ENCODE measurements around the gene PRKCH. TPM values are rescaled to one million over a fixed set of nuclear protein-coding genes. Genes with fewer than 3 reads are reported as not detected.
"Not testable (repeated sequence)": the region's sequence is repeated elsewhere in the genome, so short reads cannot be mapped to it uniquely, and the experiment has no call there.

The PRKCH gene
- total and polyA plus RNA-seq, 10 of the 15 experiments (the other 5 are each of a cell fraction or from before 2014, with no cell fraction given) = 10.7 to 140 (median 33.2) TPM

DNA sequence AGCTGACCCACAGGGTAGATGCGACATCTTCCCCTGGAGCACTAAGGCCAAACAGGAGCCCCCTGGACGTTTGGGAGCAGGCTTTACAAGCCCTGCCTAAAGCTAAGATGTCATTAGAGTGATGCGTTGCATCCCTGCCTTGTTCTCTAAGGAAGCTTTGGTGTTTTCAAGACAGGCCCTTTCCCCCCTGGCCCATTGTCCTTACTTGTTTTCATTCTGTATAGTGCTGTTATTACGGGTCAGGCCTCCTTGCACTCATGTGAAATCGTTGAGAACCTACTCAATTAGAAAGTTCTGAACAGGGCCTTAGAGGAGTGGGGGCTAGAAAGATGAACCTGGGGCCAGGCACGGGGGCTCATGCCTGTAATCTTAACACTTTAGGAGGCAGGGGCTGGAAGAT is 1.7 kb upstream of the PRKCH start:
- Histone ChIP-seq H3K36me3 (ENCODE audit: control insufficient read depth in 2 of 2, insufficient read depth in 2 of 2, low read length in 1 of 2) (no peaks in the 10 kb centered on the region; a peak in 1 of 4 replicates), H3K79me2 (ENCODE audit: control insufficient read depth, insufficient read depth, low read length) (peaks cover 36% of the 10 kb centered on the region), H3K4me2 (ENCODE audit: control insufficient read depth, insufficient read depth) (no peak overlapping the region), H3K27me3 (replicated peaks in 1 of 2; ENCODE audit: control insufficient read depth in 2 of 2, insufficient read depth in 2 of 2, low read length in 1 of 2) (no peaks in the 10 kb centered on the region; a peak in 1 of 4 replicates), H3K4me1 (ENCODE audit: control insufficient read depth, insufficient read depth, low read length) (peaks cover 6% of the 10 kb centered on the region; the same call in 1 of the 2 replicates), H3K27ac (ENCODE audit: control insufficient read depth, insufficient read depth) (no peak overlapping the region), H3K9me3 (replicated peaks; ENCODE audit: control insufficient read depth, insufficient read depth, low read length) (peaks cover 2% of the 10 kb centered on the region; the same call in 2 of the 3 replicates), H4K20me1 (ENCODE audit: control insufficient read depth, insufficient read depth) (no peaks in the 10 kb centered on the region), H3K9ac (ENCODE audit: control insufficient read depth, insufficient read depth, low read length) (no peak overlapping the region), H2AFZ (ENCODE audit: control insufficient read depth, low read depth, low read length) (no peak overlapping the region; the same call in 1 of the 2 replicates), H3K4me3 (no peak overlapping the region)
- ChIA-PET SMC1A (ENCODE audit: uncharacterized antibody, unreplicated experiment) (interaction anchor here (0.8 to 1.4 kb wide), 3 partner anchors 13 to 159 kb away, joined by 3 to 4 read pairs (median 3); no protein-coding TSS in a partner anchor), RAD21 (ENCODE audit: unreplicated experiment) (interaction anchor here (0.7 to 6.9 kb wide), 7 partner anchors 19 to 518 kb away, joined by 3 to 62 read pairs (median 4); no protein-coding TSS in a partner anchor), CTCF (interaction anchor here (1.0 to 2.3 kb wide), 5 partner anchors 12 to 518 kb away, joined by 3 to 6 read pairs (median 4); no protein-coding TSS in a partner anchor), POLR2A (no interaction called here)
- TSS peak; percentile 55 for BruUV-seq (replicated peaks)
- TF ChIP-seq HDAC6 (IDR thresholded peaks at IDR 0.05; ENCODE audit: unreplicated experiment) (no peak), SMC3 (IDR thresholded peaks at IDR 0.05; ENCODE audit: borderline replicate concordance, low read length) (no peak), SP1 (IDR thresholded peaks at IDR 0.05; ENCODE audit: low read depth, low read length) (no peak), ATF7 (IDR thresholded peaks at IDR 0.05; ENCODE audit: low read depth) (no peak), PAX8 (IDR thresholded peaks at IDR 0.05) (no peak), SPI1 (IDR thresholded peaks at IDR 0.05; ENCODE audit: borderline replicate concordance, insufficient read depth, low read depth, low read length) (no peak), ASH2L (IDR thresholded peaks at IDR 0.05; ENCODE audit: borderline replicate concordance, low read depth) (no peak), BCL11A (IDR thresholded peaks at IDR 0.05; ENCODE audit: low read depth, low read length) (no peak), SRF (IDR thresholded peaks at IDR 0.05; ENCODE audit: low read depth in 2 of 2, low read length in 2 of 2) (no peak), NRF1 (conservative IDR thresholded peaks at IDR 0.05; ENCODE audit: low read depth, low read length) (no peak), ZNF207 (IDR thresholded peaks at IDR 0.05; ENCODE audit: borderline replicate concordance) (no peak), POLR2A (IDR thresholded peaks at IDR 0.05; ENCODE audit: low read depth, low read length) (no peak), ZBTB33 (IDR thresholded peaks at IDR 0.05) (no peak), RCOR1 (conservative IDR thresholded peaks at IDR 0.05; ENCODE audit: low read depth, low read length) (no peak)
- in situ Hi-C loops (cut with MboI) = loop anchor here (25.0 kb wide), 1 partner anchor 118 kb away; no protein-coding TSS in a partner anchor
- ATAC-seq (no peak), DNase-seq (ENCODE audit: low read depth, low spot score) (no peak), FAIRE-seq (no peak)
- intact Hi-C loops (cut with micrococcal nuclease; ENCODE audit: unreplicated experiment) = loop anchor here (5.0 kb wide), 1 partner anchor 443 kb away; the partner anchor contains the start of gene SNAPC1
- 51% methylated on average over 6 of the region's 6 CpGs for WGBS (ENCODE audit: insufficient coverage, insufficient replicate concordance, low lambda C conversion rate, missing lambda C conversion rate)

GRCh38 chr14:61320170-61320569 is 1.2 kb upstream of the PRKCH start:
- in situ Hi-C loops (cut with MboI) (loop anchor here (25.0 kb wide), 1 partner anchor 117 kb away; no protein-coding TSS in a partner anchor), intact Hi-C loops (cut with micrococcal nuclease; ENCODE audit: unreplicated experiment) (loop anchor here (5.0 kb wide), 1 partner anchor 442 kb away; the partner anchor contains the start of gene SNAPC1)
- 94% methylated on average over 16 of the region's 16 CpGs for WGBS (ENCODE audit: insufficient coverage, insufficient replicate concordance, low lambda C conversion rate, missing lambda C conversion rate)
- FAIRE-seq; H2AFZ ChIP-seq (ENCODE audit: control insufficient read depth, low read depth, low read length); DNase-seq (ENCODE audit: low read depth, low spot score); H3K27me3 ChIP-seq (replicated peaks in 1 of 2; ENCODE audit: control insufficient read depth in 2 of 2, insufficient read depth in 2 of 2, low read length in 1 of 2); H4K20me1 ChIP-seq (ENCODE audit: control insufficient read depth, insufficient read depth); H3K36me3 ChIP-seq (ENCODE audit: control insufficient read depth in 2 of 2, insufficient read depth in 2 of 2, low read length in 1 of 2); POLR2A ChIA-PET; H3K4me3 ChIP-seq; H3K9me3 ChIP-seq (replicated peaks; ENCODE audit: control insufficient read depth, insufficient read depth, low read length); H3K4me1 ChIP-seq (ENCODE audit: control insufficient read depth, insufficient read depth, low read length); H3K9ac ChIP-seq (ENCODE audit: control insufficient read depth, insufficient read depth, low read length); BruUV-seq (replicated peaks); H3K4me2 ChIP-seq (ENCODE audit: control insufficient read depth, insufficient read depth); ATAC-seq; H3K27ac ChIP-seq (ENCODE audit: control insufficient read depth, insufficient read depth): not testable (repeated sequence)
- ChIA-PET RAD21 (ENCODE audit: unreplicated experiment) (interaction anchor here (0.8 to 6.9 kb wide), 6 partner anchors 19 to 83 kb away, joined by 3 to 62 read pairs (median 4); no protein-coding TSS in a partner anchor), CTCF (interaction anchor here (1.4 to 2.3 kb wide), 3 partner anchors 19 to 517 kb away, joined by 3 to 6 read pairs (median 6); no protein-coding TSS in a partner anchor), SMC1A (ENCODE audit: uncharacterized antibody, unreplicated experiment) (interaction anchor here (0.7 to 1.4 kb wide), 2 partner anchors 13 to 84 kb away, joined by 3 read pairs; no protein-coding TSS in a partner anchor)
- H3K79me2 ChIP-seq (ENCODE audit: control insufficient read depth, insufficient read depth, low read length) = peaks cover 41% of the 10 kb centered on the region

All from GM12878 (cell line).